ENCODE data around the gene YTHDF1. TPM values are rescaled to one million over a fixed set of nuclear protein-coding genes. Genes with fewer than 3 reads are reported as not detected.
A peak's percentile ranks its signal among the peaks of the same experiment; 100 is the strongest.

The YTHDF1 gene
- total and polyA plus RNA-seq, 11 donors = 14.7 to 38.2 (median 22.5) TPM

- Histone ChIP-seq H3K9me3 (no peaks in the 10 kb centered on the region), H3K4me3 (no peak overlapping the region), H3K27ac (no peak overlapping the region), H3K27me3 (peaks cover 4 to 74% (median 17%) of the 10 kb centered on the region in 9 donors), H3K4me1 (peaks cover 0 to 23% (median 0%) of the 10 kb centered on the region in 12 donors), H3K36me3 (no peaks in the 10 kb centered on the region)
- peak in 1 of 5 donors; percentile 15 for DNase-seq
- intact Hi-C loops (cut with DNase I) = no loop called here
- ATAC-seq = no peak
- WGBS, 4 donors = 19 to 31% (median 24%) methylated on average over 3 of the region's 3 CpGs
- no peak for TF ChIP-seq CTCF (IDR thresholded peaks at IDR 0.05)
These were observed 61.5 kb downstream of the YTHDF1 start for GRCh38 chr20:63154395-63154794.

GRCh38 chr20:63153254-63154221 lies 62.4 kb downstream of the YTHDF1 start:
- Histone ChIP-seq H3K27ac (no peak overlapping the region), H3K27me3 (peaks cover 4 to 71% (median 17%) of the 10 kb centered on the region in 9 donors), H3K4me1 (peaks cover 0 to 25% (median 0%) of the 10 kb centered on the region in 12 donors), H3K9me3 (peaks cover 0 to 3% (median 0%) of the 10 kb centered on the region in 12 donors), H3K36me3 (no peaks in the 10 kb centered on the region), H3K4me3 (no peak overlapping the region)
- 75 to 80% (median 78%) methylated on average over 16 of the region's 16 CpGs for WGBS, 4 donors
- ATAC-seq = no peak
- TF ChIP-seq CTCF (IDR thresholded peaks at IDR 0.05) = no peak
- no peak for TF ChIP-seq POLR2A (IDR thresholded peaks at IDR 0.05)
- intact Hi-C loops (cut with DNase I) = no loop called here
- DNase-seq = peak in 2 of 5 donors; percentile 5 to 24

- intact Hi-C loops (cut with DNase I) = no loop called here
These were observed 63.3 kb downstream of the YTHDF1 start for GRCh38 chr20:63152322-63153253.

More at GRCh38 chr20:63152322-63153253, 63.3 kb downstream of the YTHDF1 start:
- TF ChIP-seq CTCF (IDR thresholded peaks at IDR 0.05) (no peak), POLR2A (IDR thresholded peaks at IDR 0.05) (no peak)
- Histone ChIP-seq H3K9me3 (peaks cover 0 to 12% (median 5%) of the 10 kb centered on the region in 12 donors), H3K27ac (peak overlapping the region in 3 of 12 donors; percentile 17 to 34 (median 25)), H3K27me3 (peaks cover 4 to 67% (median 17%) of the 10 kb centered on the region in 9 donors), H3K4me1 (peaks cover 0 to 25% (median 0%) of the 10 kb centered on the region in 12 donors), H3K4me3 (peak overlapping the region in 1 of 12 donors; percentile 2), H3K36me3 (no peaks in the 10 kb centered on the region)
- WGBS, 4 donors = 69 to 75% (median 70%) methylated on average over 19 to 28 of the region's 28 CpGs
- ATAC-seq = no peak
- DNase-seq = peak in 2 of 5 donors; percentile 15 to 44
